Esophagus muscularis mucosa (tissue), 4 donors: ENCODE results near the gene SNX7. TPM values are rescaled to one million over a fixed set of nuclear protein-coding genes. Genes with fewer than 3 reads are reported as not detected.

ENCODE experiments used
- DNase-seq: peaks from one replicate; pipeline ENCODE4 v3.0.0-alpha.2; 2017; ENCODE audit errors: extremely low spot score
- H3K27ac ChIP-seq, 4 donors: fragments of 200-600 bp; sonication (generic); replicated peaks in 1 of 4; 1 replicate in 3 of 4; 2 replicates in 1 of 4; pipeline ENCODE4 v1.5.1; 2016 to 2019; ENCODE audit warnings: mild to moderate bottlenecking in 1 of 4
- H3K27me3 ChIP-seq, 4 donors: fragments of 200-600 bp; sonication (generic); one replicate each; pipeline versions ENCODE4 v1.5.1 to v1.6.0; 2016 to 2019
- H3K36me3 ChIP-seq, 4 donors: fragments of 200-600 bp; sonication (generic); one replicate each; pipeline ENCODE4 v1.5.1; 2016 to 2019
- H3K4me1 ChIP-seq, 4 donors: fragments of 200-600 bp; sonication (generic); one replicate each; pipeline ENCODE4 v1.5.1; 2016 to 2019
- H3K4me3 ChIP-seq, 4 donors: fragments of 200-600 bp; sonication (generic); 1 replicate in 2 of 4; 2 replicates in 2 of 4; pipeline ENCODE4 v1.5.1; 2016 to 2019; ENCODE audit warnings: mild to moderate bottlenecking in 4 of 4, moderate library complexity in 1 of 4
- H3K9me3 ChIP-seq, 4 donors: fragments of 200-600 bp; sonication (generic); 1 replicate in 3 of 4; 2 replicates in 1 of 4; pipeline ENCODE4 v1.5.1; 2016 to 2019
- EP300 ChIP-seq: sonication (generic); formaldehyde crosslinking; IDR thresholded peaks from one replicate; pipeline ENCODE4 v1.6.1; 2017; ENCODE audit warnings: antibody characterized with exemption
- POLR2A ChIP-seq: fragments of 450-650 bp; IDR thresholded peaks from one replicate; pipeline ENCODE4 v1.6.1; 2017; ENCODE audit warnings: antibody characterized with exemption, moderate library complexity, mild to moderate bottlenecking, low read depth
- POLR2AphosphoS5 ChIP-seq, 2 donors: sonication (generic); formaldehyde crosslinking; IDR thresholded peaks; one replicate each; pipeline ENCODE4 v1.6.1; 2017; ENCODE audit warnings: antibody characterized with exemption in 2 of 2
- WGBS: methylation state at CpG from one replicate; pipeline ENCODE4 v1.1.5; 2018; 5-methylcytosine and 5-hydroxymethylcytosine counted together
- intact Hi-C: fragments of 100-400 bp; cut with DNase I; formaldehyde crosslinking; loops from one replicate; pipeline ENCODE4 v1.15.1; 2023
- total RNA-seq, 4 donors: library from RNA; depleted of rRNA; stranded (reverse); fragments of >200 nt; gene quantifications; one replicate each; pipeline versions ENCODE4 v1.1.0 to v1.2.1, GENCODE V29; 2016
- TF ChIP-seq, protein P1 (sequence below), 3 experiments: fragments of 200-600 bp in 2 of 3; fragments of 450-650 bp in 1 of 3; sonication (generic) in 2 of 3; IDR thresholded peaks; one replicate each; pipeline ENCODE4 v1.5.1; 2017 to 2019; ENCODE audit warnings: antibody characterized with exemption in 3 of 3, mild to moderate bottlenecking in 2 of 3, moderate library complexity in 1 of 3

The SNX7 gene
- total RNA-seq, 4 donors from 2014 or later: 27.5 to 40.5 (median 32.0) TPM

- WGBS: 70% methylated on average over 3 of the region's 3 CpGs
- no peaks in the 10 kb centered on the region for H3K27me3 ChIP-seq
- no peak for TF ChIP-seq EP300
- no peak for TF ChIP-seq POLR2A
- TF ChIP-seq, protein P1, sequence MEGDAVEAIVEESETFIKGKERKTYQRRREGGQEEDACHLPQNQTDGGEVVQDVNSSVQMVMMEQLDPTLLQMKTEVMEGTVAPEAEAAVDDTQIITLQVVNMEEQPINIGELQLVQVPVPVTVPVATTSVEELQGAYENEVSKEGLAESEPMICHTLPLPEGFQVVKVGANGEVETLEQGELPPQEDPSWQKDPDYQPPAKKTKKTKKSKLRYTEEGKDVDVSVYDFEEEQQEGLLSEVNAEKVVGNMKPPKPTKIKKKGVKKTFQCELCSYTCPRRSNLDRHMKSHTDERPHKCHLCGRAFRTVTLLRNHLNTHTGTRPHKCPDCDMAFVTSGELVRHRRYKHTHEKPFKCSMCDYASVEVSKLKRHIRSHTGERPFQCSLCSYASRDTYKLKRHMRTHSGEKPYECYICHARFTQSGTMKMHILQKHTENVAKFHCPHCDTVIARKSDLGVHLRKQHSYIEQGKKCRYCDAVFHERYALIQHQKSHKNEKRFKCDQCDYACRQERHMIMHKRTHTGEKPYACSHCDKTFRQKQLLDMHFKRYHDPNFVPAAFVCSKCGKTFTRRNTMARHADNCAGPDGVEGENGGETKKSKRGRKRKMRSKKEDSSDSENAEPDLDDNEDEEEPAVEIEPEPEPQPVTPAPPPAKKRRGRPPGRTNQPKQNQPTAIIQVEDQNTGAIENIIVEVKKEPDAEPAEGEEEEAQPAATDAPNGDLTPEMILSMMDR (IDR thresholded peaks at IDR 0.05): no peak
- no peak for TF ChIP-seq POLR2AphosphoS5 (IDR thresholded peaks at IDR 0.05)
- H3K27ac ChIP-seq: no peak overlapping the region
- no peak overlapping the region for H3K4me3 ChIP-seq
- no peak for DNase-seq
- H3K4me1 ChIP-seq: no peaks in the 10 kb centered on the region
- intact Hi-C loops: no loop called here
- H3K36me3 ChIP-seq: peaks cover 0 to 11% (median 2%) of the 10 kb centered on the region in 4 donors
- H3K9me3 ChIP-seq: no peaks in the 10 kb centered on the region
Observed at GRCh38 chr1:98763488-98764150, 102.1 kb downstream of the SNX7 start.

GRCh38 chr1:98764485-98764884 is 103.0 kb downstream of the SNX7 start:
- Histone ChIP-seq H3K27ac (no peak overlapping the region), H3K27me3 (no peaks in the 10 kb centered on the region), H3K36me3 (peaks cover 0 to 11% (median 2%) of the 10 kb centered on the region in 4 donors), H3K4me3 (no peak overlapping the region), H3K9me3 (no peaks in the 10 kb centered on the region), H3K4me1 (no peaks in the 10 kb centered on the region)
- TF ChIP-seq POLR2A: no peak
- TF ChIP-seq, protein P1 (IDR thresholded peaks at IDR 0.05): no peak
- no peak for TF ChIP-seq EP300
- TF ChIP-seq POLR2AphosphoS5 (IDR thresholded peaks at IDR 0.05): no peak
- no peak for DNase-seq
- intact Hi-C loops: no loop called here
- WGBS: 65% methylated on average over 1 of the region's 1 CpG

DNA sequence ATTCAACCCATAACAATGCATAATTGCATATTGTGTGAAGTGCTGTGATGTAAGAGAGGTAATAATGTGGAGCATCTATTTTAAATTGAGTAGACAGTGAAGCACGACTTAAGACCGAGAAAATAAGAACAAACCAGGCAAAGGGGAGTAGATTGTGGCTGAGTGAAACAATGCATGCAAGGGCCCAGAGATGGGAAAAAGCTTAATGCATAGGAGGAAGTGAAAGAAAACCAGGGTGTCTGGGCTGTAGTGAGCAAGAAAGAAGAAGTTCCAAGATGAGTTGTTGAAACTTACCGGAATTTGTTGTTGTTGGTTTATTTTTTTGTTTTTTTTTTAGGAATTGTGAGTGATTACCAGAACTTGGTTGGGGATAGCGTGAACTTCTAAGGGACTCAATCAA is 104.7 kb downstream of the SNX7 start:
- Histone ChIP-seq H3K4me1 (no peaks in the 10 kb centered on the region), H3K27ac (no peak overlapping the region), H3K27me3 (no peaks in the 10 kb centered on the region), H3K36me3 (peaks cover 0 to 10% (median 0%) of the 10 kb centered on the region in 4 donors), H3K9me3 (no peaks in the 10 kb centered on the region), H3K4me3 (no peak overlapping the region)
- DNase-seq: no peak
- intact Hi-C loops: no loop called here
- WGBS: 87% methylated on average over 4 of the region's 4 CpGs
- TF ChIP-seq EP300 (no peak), POLR2AphosphoS5 (IDR thresholded peaks at IDR 0.05) (no peak), POLR2A (no peak)
- TF ChIP-seq, protein P1 (IDR thresholded peaks at IDR 0.05): no peak

DNA sequence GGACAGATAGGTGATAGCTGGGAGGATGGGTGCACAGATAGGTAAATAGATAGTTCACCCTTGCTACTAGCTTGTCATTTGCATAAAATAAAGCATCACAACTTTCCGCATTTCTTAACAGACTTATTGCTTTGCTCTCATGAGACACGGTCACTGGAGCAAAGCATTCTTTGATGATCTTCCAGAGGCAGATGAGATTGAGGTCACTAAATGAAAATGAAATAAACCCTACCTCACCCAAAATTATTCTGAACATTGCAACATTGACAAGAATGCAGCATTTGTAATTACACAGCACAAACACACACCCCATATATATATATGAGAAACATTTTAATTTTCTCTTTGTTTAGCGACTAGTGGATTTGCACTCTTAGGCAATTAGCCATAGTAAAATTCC is 107.6 kb downstream of the SNX7 start:
- no peak for DNase-seq
- no peaks in the 10 kb centered on the region for H3K9me3 ChIP-seq
- H3K27me3 ChIP-seq: no peaks in the 10 kb centered on the region
- 74% methylated on average over 3 of the region's 3 CpGs for WGBS
- H3K4me3 ChIP-seq: no peak overlapping the region
- intact Hi-C loops: no loop called here
- H3K36me3 ChIP-seq: no peaks in the 10 kb centered on the region
- TF ChIP-seq, protein P1 (IDR thresholded peaks at IDR 0.05): no peak
- TF ChIP-seq POLR2AphosphoS5 (IDR thresholded peaks at IDR 0.05): no peak
- TF ChIP-seq EP300: no peak
- TF ChIP-seq POLR2A: no peak
- no peaks in the 10 kb centered on the region for H3K4me1 ChIP-seq
- H3K27ac ChIP-seq: no peak overlapping the region

DNA sequence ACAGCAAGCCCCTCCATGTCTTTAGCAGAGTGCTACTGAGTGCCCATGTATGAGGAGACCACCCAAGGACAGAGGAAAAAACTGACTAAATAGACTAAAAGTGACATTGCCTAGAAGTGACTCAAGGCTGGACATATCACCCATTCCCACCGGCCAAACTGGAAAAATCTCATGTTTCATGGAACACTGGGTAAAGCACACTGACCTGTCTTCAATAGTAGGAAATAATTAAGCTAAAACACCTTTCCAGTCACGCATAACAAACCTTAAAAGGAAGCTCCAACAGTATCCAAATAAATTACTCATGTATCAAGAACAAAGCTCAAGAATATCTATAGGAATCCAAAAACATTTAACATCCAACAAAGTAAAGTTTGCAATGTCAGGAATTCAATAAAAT is 120.4 kb downstream of the SNX7 start:
- no peak overlapping the region for H3K27ac ChIP-seq
- no peak for DNase-seq
- intact Hi-C loops: no loop called here
- no peaks in the 10 kb centered on the region for H3K27me3 ChIP-seq
- 81% methylated on average over 2 of the region's 2 CpGs for WGBS
- no peak overlapping the region for H3K4me3 ChIP-seq
- TF ChIP-seq POLR2A (no peak), EP300 (no peak), POLR2AphosphoS5 (IDR thresholded peaks at IDR 0.05) (no peak)
- TF ChIP-seq, protein P1 (IDR thresholded peaks at IDR 0.05): no peak
- H3K36me3 ChIP-seq: no peaks in the 10 kb centered on the region
- peaks cover 0 to 24% (median 5%) of the 10 kb centered on the region in 4 donors for H3K9me3 ChIP-seq
- no peaks in the 10 kb centered on the region for H3K4me1 ChIP-seq
